GM12878 (cell line): ENCODE results near the gene ZNF410.

Experiments
- BCLAF1 ChIP-seq: fragments of 450-650 bp; IDR thresholded peaks from 2 replicates; pipeline ENCODE4 v1.6.1; 2017; ENCODE audit warnings: antibody characterized with exemption, mild to moderate bottlenecking, moderate library complexity
- CHD1 ChIP-seq: IDR thresholded peaks from 2 replicates; pipeline ENCODE4 v1.6.1; 2012; ENCODE audit warnings: low read depth, low read length, improper control_type of control experiment
- CTCF ChIP-seq, 3 experiments: IDR thresholded peaks in 2 of 3; conservative IDR thresholded peaks in 1 of 3; 2 replicates each; pipeline ENCODE4 v1.5.1; 2011; ENCODE audit warnings: low read depth in 3 of 3, low read length in 3 of 3, mild to moderate bottlenecking in 3 of 3, control low read depth in 2 of 3, moderate library complexity in 2 of 3, inconsistent platforms in 1 of 3, mixed read lengths in 1 of 3; ENCODE audit not compliant: control insufficient read depth in 2 of 3, insufficient read depth in 1 of 3; ENCODE audit errors: extremely low read depth in 1 of 3
- FOXM1 ChIP-seq: IDR thresholded peaks from 2 replicates; pipeline ENCODE4 v1.6.1; 2012; ENCODE audit warnings: low read depth, mild to moderate bottlenecking, inconsistent platforms, low read length, moderate library complexity
- HDAC6 ChIP-seq: fragments of 200-600 bp; sonication (generic); IDR thresholded peaks from one replicate; pipeline ENCODE4 v1.8.0; 2017; ENCODE audit warnings: antibody characterized with exemption; ENCODE audit not compliant: unreplicated experiment
- POLR2AphosphoS5 ChIP-seq: IDR thresholded peaks from 2 replicates; pipeline ENCODE4 v1.6.1; 2011; ENCODE audit warnings: mild to moderate bottlenecking, low read length, inconsistent platforms
- REST ChIP-seq: IDR thresholded peaks from 2 replicates; pipeline ENCODE4 v1.6.1; 2012; ENCODE audit warnings: mild to moderate bottlenecking, low read depth, low read length
- SMARCA5 ChIP-seq: fragments of 450-650 bp; IDR thresholded peaks from 2 replicates; pipeline ENCODE4 v1.6.1; 2017; ENCODE audit warnings: mild to moderate bottlenecking
- STAT3 ChIP-seq: IDR thresholded peaks from 2 replicates; pipeline ENCODE4 v1.6.1; 2011; ENCODE audit warnings: low read depth, low read length, improper control_type of control experiment
- WRNIP1 ChIP-seq: IDR thresholded peaks from 2 replicates; pipeline ENCODE4 v1.6.1; 2011; ENCODE audit warnings: low read depth, low read length, improper control_type of control experiment, borderline replicate concordance
- ZBTB4 ChIP-seq: fragments of 450-650 bp; formaldehyde crosslinking; IDR thresholded peaks from 2 replicates; pipeline ENCODE4 v1.4.0; 2022; ENCODE audit warnings: mild to moderate bottlenecking, moderate library complexity
- ZNF384 ChIP-seq: IDR thresholded peaks from 2 replicates; pipeline ENCODE4 v1.6.1; 2012; ENCODE audit warnings: low read depth, mild to moderate bottlenecking, low read length, improper control_type of control experiment, borderline replicate concordance

- TF ChIP-seq ZNF384 (no peak), CTCF (IDR thresholded peaks at IDR 0.05 in 2 of 3, conservative IDR thresholded peaks at IDR 0.05 in 1 of 3; ENCODE audit: control insufficient read depth in 2 of 3, extremely low read depth in 1 of 3, insufficient read depth in 1 of 3, low read depth in 3 of 3, low read length in 3 of 3) (no peak), STAT3 (no peak), REST (no peak), POLR2AphosphoS5 (no peak), HDAC6 (no peak), BCLAF1 (no peak), WRNIP1 (no peak), SMARCA5 (no peak), CHD1 (no peak), ZBTB4 (CRISPR knock-in tag) (no peak), FOXM1 (no peak)
Measured at GRCh38 chr14:73903028-73903427, 16.4 kb downstream of the ZNF410 start.
